Liver (tissue), 9 donors: ENCODE data around the gene CPNE4. TPM values are rescaled to one million over a fixed set of nuclear protein-coding genes. Genes with fewer than 3 reads are reported as not detected.

Experiments used
- DNase-seq: peaks from one replicate; pipeline ENCODE4 v3.0.0-alpha.2; 2017; ENCODE audit warnings: low spot score
- H3K27ac ChIP-seq, 2 donors: one replicate each; pipeline ENCODE4 v1.7.0; 2013; ENCODE audit warnings: inconsistent platforms in 2 of 2, low read length in 2 of 2, control low read depth in 1 of 2, low read depth in 1 of 2, mild to moderate bottlenecking in 1 of 2
- H3K27me3 ChIP-seq, 4 donors: one replicate each; pipeline versions ENCODE4 v1.6.1 to v1.7.0; 2013; ENCODE audit warnings: low read length in 3 of 4, inconsistent platforms in 1 of 4, mild to moderate bottlenecking in 1 of 4, moderate library complexity in 1 of 4; ENCODE audit not compliant: control insufficient read depth in 4 of 4, insufficient read depth in 4 of 4
- H3K36me3 ChIP-seq, 4 donors: one replicate each; pipeline versions ENCODE4 v1.6.1 to v1.7.0; 2013; ENCODE audit warnings: low read length in 3 of 4, mild to moderate bottlenecking in 3 of 4, low read depth in 1 of 4, moderate library complexity in 1 of 4; ENCODE audit not compliant: control insufficient read depth in 4 of 4, insufficient read depth in 3 of 4
- H3K4me1 ChIP-seq, 4 donors: one replicate each; pipeline versions ENCODE4 v1.6.1 to v1.7.0; 2013; ENCODE audit warnings: low read length in 3 of 4, mild to moderate bottlenecking in 3 of 4, moderate library complexity in 1 of 4; ENCODE audit not compliant: control insufficient read depth in 4 of 4, insufficient read depth in 4 of 4
- H3K4me3 ChIP-seq, 3 donors: one replicate each; pipeline versions ENCODE4 v1.6.1 to v1.7.0; 2013; ENCODE audit warnings: low read length in 3 of 3, control low read depth in 1 of 3, low read depth in 1 of 3, mild to moderate bottlenecking in 1 of 3
- H3K9ac ChIP-seq, 2 donors: one replicate each; pipeline ENCODE4 v1.7.0; 2013; ENCODE audit warnings: low read length in 2 of 2, mild to moderate bottlenecking in 2 of 2, moderate library complexity in 2 of 2, control low read depth in 1 of 2, low read depth in 1 of 2
- H3K9me3 ChIP-seq, 4 donors: one replicate each; pipeline versions ENCODE4 v1.6.1 to v1.7.0; 2013; ENCODE audit warnings: low read length in 3 of 4; ENCODE audit not compliant: control insufficient read depth in 4 of 4
- CTCF ChIP-seq: fragments of 150-350 bp; IDR thresholded peaks from 2 replicates; pipeline ENCODE4 v1.5.1; 2017; ENCODE audit warnings: improper control_type of control experiment, low read depth, low read length; ENCODE audit not compliant: missing input control
- EGR1 ChIP-seq, 2 donors: IDR thresholded peaks; 2 replicates each; pipeline ENCODE4 v1.6.1; 2016 to 2018; ENCODE audit warnings: antibody characterized with exemption in 2 of 2, low read depth in 2 of 2
- FOXA1 ChIP-seq: IDR thresholded peaks from 2 replicates; pipeline ENCODE4 v1.6.1; 2016; ENCODE audit warnings: antibody characterized with exemption
- FOXA2 ChIP-seq: IDR thresholded peaks from 2 replicates; pipeline ENCODE4 v1.6.1; 2016; ENCODE audit warnings: antibody characterized with exemption
- HNF4A ChIP-seq, 2 donors: conservative IDR thresholded peaks; 2 replicates each; pipeline ENCODE4 v1.6.1; 2016; ENCODE audit warnings: antibody characterized with exemption in 2 of 2, mild to moderate bottlenecking in 2 of 2
- HNF4G ChIP-seq: IDR thresholded peaks from 2 replicates; pipeline ENCODE4 v1.6.1; 2016; ENCODE audit warnings: antibody characterized with exemption
- JUND ChIP-seq, 2 donors: IDR thresholded peaks; 2 replicates each; pipeline ENCODE4 v1.6.1; 2016; ENCODE audit warnings: antibody characterized with exemption in 2 of 2
- NR2F2 ChIP-seq: IDR thresholded peaks from 2 replicates; pipeline ENCODE4 v1.6.1; 2016; ENCODE audit warnings: antibody characterized with exemption
- RAD21 ChIP-seq, 2 donors: IDR thresholded peaks; 2 replicates each; pipeline ENCODE4 v1.6.1; 2016; ENCODE audit warnings: antibody characterized with exemption in 2 of 2, mild to moderate bottlenecking in 2 of 2
- REST ChIP-seq: IDR thresholded peaks from 2 replicates; pipeline ENCODE4 v1.6.1; 2016; ENCODE audit warnings: antibody characterized with exemption, mild to moderate bottlenecking
- RXRA ChIP-seq, 2 donors: IDR thresholded peaks; 2 replicates each; pipeline ENCODE4 v1.6.1; 2017 to 2018; ENCODE audit warnings: antibody characterized with exemption in 2 of 2, mild to moderate bottlenecking in 1 of 2
- SP1 ChIP-seq: IDR thresholded peaks from 2 replicates; pipeline ENCODE4 v1.6.1; 2018; ENCODE audit warnings: antibody characterized with exemption, mild to moderate bottlenecking
- TAF1 ChIP-seq: conservative IDR thresholded peaks from 2 replicates; pipeline ENCODE4 v1.6.1; 2016; ENCODE audit warnings: antibody characterized with exemption, mild to moderate bottlenecking
- YY1 ChIP-seq: IDR thresholded peaks from 2 replicates; pipeline ENCODE4 v1.6.1; 2016; ENCODE audit warnings: antibody characterized with exemption, mild to moderate bottlenecking
- WGBS: extraction: QIAGEN DNeasy Blood & Tissue Kit; methylation state at CpG from one replicate; pipeline ENCODE4 v1.1.7; 2013; 5-methylcytosine and 5-hydroxymethylcytosine counted together
- polyA plus RNA-seq, 2 donors: library from polyadenylated mRNA; stranded (reverse) in 1 of 2; unstranded in 1 of 2; fragments of 200-250 nt in 1 of 2; fragments of >200 nt in 1 of 2; fragmentation: Nextera tagmentation in 1 of 2; extraction: Ambion mirVana in 1 of 2; gene quantifications; one replicate each; pipeline versions ENCODE4 v1.2.1 to v1.2.3, GENCODE V29; 2013 to 2015
- total RNA-seq, 2 donors: library from RNA; depleted of rRNA; stranded (reverse); fragments of >200 nt; gene quantifications; one replicate each; pipeline ENCODE4 v1.2.3, GENCODE V29; 2014
- TF ChIP-seq, protein P1 (sequence below): IDR thresholded peaks from 2 replicates; pipeline ENCODE4 v1.6.1; 2016; ENCODE audit warnings: antibody characterized with exemption
- donor health status: healthy.
- donor health status: healthy.
- donor health status: healthy.
- donor health status: healthy.
- donor health status: healthy.

Gene CPNE4
- total and polyA plus RNA-seq, 4 donors: under 0.01 to 0.03 TPM; not detected in 2

GRCh38 chr3:132008837-132009236 is 26.0 kb downstream of the CPNE4 start:
- TF ChIP-seq FOXA2 (no peak), REST (no peak), NR2F2 (no peak), CTCF (no peak), YY1 (no peak), HNF4A (conservative IDR thresholded peaks at IDR 0.05) (no peak), EGR1 (IDR thresholded peaks at IDR 0.05; ENCODE audit: low read depth in 2 of 2) (no peak), RAD21 (IDR thresholded peaks at IDR 0.05) (no peak), JUND (IDR thresholded peaks at IDR 0.05) (no peak), SP1 (no peak), TAF1 (no peak), FOXA1 (no peak), HNF4G (no peak), RXRA (IDR thresholded peaks at IDR 0.05) (no peak)
- TF ChIP-seq, protein P1, sequence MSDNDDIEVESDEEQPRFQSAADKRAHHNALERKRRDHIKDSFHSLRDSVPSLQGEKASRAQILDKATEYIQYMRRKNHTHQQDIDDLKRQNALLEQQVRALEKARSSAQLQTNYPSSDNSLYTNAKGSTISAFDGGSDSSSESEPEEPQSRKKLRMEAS: no peak
- no peak overlapping the region for H3K9ac ChIP-seq
- H3K4me3 ChIP-seq: no peak overlapping the region
- H3K27ac ChIP-seq: no peak overlapping the region
- no peaks in the 10 kb centered on the region for H3K4me1 ChIP-seq
- no peaks in the 10 kb centered on the region for H3K36me3 ChIP-seq
- 20% methylated on average over 2 of the region's 2 CpGs for WGBS
- no peak for DNase-seq
- H3K27me3 ChIP-seq: no peaks in the 10 kb centered on the region
- no peaks in the 10 kb centered on the region for H3K9me3 ChIP-seq

GRCh38 chr3:132007617-132008016 is 27.2 kb downstream of the CPNE4 start:
- WGBS: 34% methylated on average over 1 of the region's 1 CpG

More at GRCh38 chr3:132007617-132008016, 27.2 kb downstream of the CPNE4 start:
- Histone ChIP-seq H3K4me3 (no peak overlapping the region), H3K9ac (no peak overlapping the region), H3K36me3 (no peaks in the 10 kb centered on the region), H3K27ac (no peak overlapping the region), H3K4me1 (no peaks in the 10 kb centered on the region), H3K9me3 (no peaks in the 10 kb centered on the region), H3K27me3 (peaks cover 0 to 10% (median 0%) of the 10 kb centered on the region in 4 donors)
- DNase-seq: no peak
- TF ChIP-seq FOXA2 (no peak), REST (no peak), CTCF (no peak)
- TF ChIP-seq, protein P1: no peak
